Tibial nerve (tissue), 4 donors: Measurements from ENCODE around the gene RPEL1. TPM values are rescaled to one million over a fixed set of nuclear protein-coding genes. Genes with fewer than 3 reads are reported as not detected.

Experiments
- DNase-seq, 2 donors: peaks; one replicate each; pipeline ENCODE4 v3.0.0-alpha.2; 2019; ENCODE audit warnings: low spot score in 2 of 2
- H3K27ac ChIP-seq, 4 donors: fragments of 200-600 bp; sonication (generic) in 3 of 4; one replicate each; pipeline ENCODE4 v1.5.1; 2017 to 2019; ENCODE audit warnings: mild to moderate bottlenecking in 1 of 4
- H3K27me3 ChIP-seq, 2 donors: fragments of 200-600 bp; sonication (generic) in 1 of 2; one replicate each; pipeline versions ENCODE4 v1.5.1 to v1.6.0; 2017 to 2019
- H3K36me3 ChIP-seq, 3 donors: fragments of 200-600 bp; sonication (generic); one replicate each; pipeline ENCODE4 v1.5.1; 2018 to 2019
- H3K4me1 ChIP-seq, 4 donors: fragments of 200-600 bp; sonication (generic) in 3 of 4; one replicate each; pipeline ENCODE4 v1.5.1; 2017 to 2019
- H3K4me3 ChIP-seq, 4 donors: fragments of 200-600 bp; sonication (generic) in 3 of 4; one replicate each; pipeline ENCODE4 v1.5.1; 2017 to 2019; ENCODE audit warnings: mild to moderate bottlenecking in 1 of 4, moderate library complexity in 1 of 4
- H3K9me3 ChIP-seq, 4 donors: fragments of 200-600 bp; sonication (generic) in 3 of 4; one replicate each; pipeline ENCODE4 v1.5.1; 2017 to 2019
- CTCF ChIP-seq, 5 experiments: fragments of 200-600 bp in 3 of 5; fragments of 450-650 bp in 2 of 5; sonication (generic) in 3 of 5; IDR thresholded peaks; one replicate each; pipeline ENCODE4 v1.5.1; 2016 to 2019; ENCODE audit warnings: antibody characterized with exemption in 5 of 5, mild to moderate bottlenecking in 3 of 5, moderate library complexity in 2 of 5
- EP300 ChIP-seq, 2 donors: sonication (generic); formaldehyde crosslinking; IDR thresholded peaks; one replicate each; pipeline ENCODE4 v1.6.1; 2017; ENCODE audit warnings: antibody characterized with exemption in 2 of 2, mild to moderate bottlenecking in 1 of 2
- POLR2A ChIP-seq, 2 donors: fragments of 450-650 bp; IDR thresholded peaks; one replicate each; pipeline ENCODE4 v1.6.1; 2017; ENCODE audit warnings: antibody characterized with exemption in 2 of 2, mild to moderate bottlenecking in 2 of 2, moderate library complexity in 2 of 2
- WGBS, 2 donors: methylation state at CpG; one replicate each; pipeline ENCODE4 v1.1.5; 2018; 5-methylcytosine and 5-hydroxymethylcytosine counted together
- total RNA-seq, 4 donors: library from RNA; depleted of rRNA; stranded (reverse); fragments of >200 nt; gene quantifications; one replicate each; pipeline ENCODE4 v1.1.0, GENCODE V29; 2016

The RPEL1 gene
- total RNA-seq, 4 donors from 2014 or later, result not detected

DNA sequence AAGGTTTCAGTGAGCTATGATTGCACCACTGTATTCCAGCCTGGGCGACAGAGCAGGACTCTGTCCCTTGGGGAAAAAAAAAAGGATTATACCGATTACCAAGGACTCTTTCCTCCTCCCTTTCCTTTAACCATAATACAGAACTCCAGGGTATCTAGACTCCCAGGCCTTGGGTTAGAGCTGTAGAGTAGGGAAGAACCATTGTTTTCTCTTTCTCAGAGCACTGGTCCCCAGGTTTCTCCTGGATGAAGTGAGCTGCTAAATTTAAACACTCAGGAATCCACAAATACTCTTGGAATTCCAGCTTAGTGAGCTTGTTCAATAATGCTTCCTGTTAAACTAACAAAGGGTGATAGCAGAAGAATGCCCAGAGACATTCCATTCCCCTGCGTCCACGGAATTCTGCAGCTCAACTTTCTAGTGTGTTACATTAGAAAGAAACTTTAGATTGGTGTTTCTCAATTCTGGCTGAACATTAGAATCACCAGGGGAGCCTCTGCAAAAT lies 14.6 kb upstream of the RPEL1 start:
- Histone ChIP-seq H3K4me3 (no peak overlapping the region), H3K27me3 (no peaks in the 10 kb centered on the region), H3K4me1 (peaks cover 0 to 6% (median 0%) of the 10 kb centered on the region in 4 donors), H3K27ac (peak overlapping the region in 1 of 4 donors; percentile 57), H3K9me3 (no peaks in the 10 kb centered on the region), H3K36me3 (no peaks in the 10 kb centered on the region)
- TF ChIP-seq POLR2A (IDR thresholded peaks at IDR 0.05) (no peak), EP300 (IDR thresholded peaks at IDR 0.05) (peak in 1 of 2 donors; percentile 14)
- DNase-seq, result no peak
- 23 to 39% methylated on average over 4 of the region's 4 CpGs for WGBS, 2 donors

GRCh38 chr10:103232131-103232673 lies 13.5 kb upstream of the RPEL1 start:
- no peak overlapping the region for H3K4me3 ChIP-seq
- no peaks in the 10 kb centered on the region for H3K9me3 ChIP-seq
- 73 to 77% methylated on average over 3 of the region's 3 CpGs for WGBS, 2 donors
- TF ChIP-seq EP300 (IDR thresholded peaks at IDR 0.05) (no peak), CTCF (IDR thresholded peaks at IDR 0.05) (no peak), POLR2A (IDR thresholded peaks at IDR 0.05) (no peak)
- H3K27ac ChIP-seq, result no peak overlapping the region
- H3K27me3 ChIP-seq, result no peaks in the 10 kb centered on the region
- peaks cover 0 to 6% (median 0%) of the 10 kb centered on the region in 4 donors for H3K4me1 ChIP-seq
- H3K36me3 ChIP-seq, result no peaks in the 10 kb centered on the region
- no peak for DNase-seq

GRCh38 chr10:103232772-103233488 lies 12.8 kb upstream of the RPEL1 start:
- Histone ChIP-seq H3K4me1 (peaks cover 0 to 6% (median 0%) of the 10 kb centered on the region in 4 donors), H3K9me3 (no peaks in the 10 kb centered on the region), H3K27ac (no peak overlapping the region), H3K27me3 (no peaks in the 10 kb centered on the region), H3K36me3 (no peaks in the 10 kb centered on the region), H3K4me3 (no peak overlapping the region)
- 73% methylated on average over 7 of the region's 7 CpGs for WGBS, 2 donors
- DNase-seq, result no peak
- TF ChIP-seq CTCF (IDR thresholded peaks at IDR 0.05), result no peak
- TF ChIP-seq EP300 (IDR thresholded peaks at IDR 0.05), result no peak
- TF ChIP-seq POLR2A (IDR thresholded peaks at IDR 0.05), result no peak

DNA sequence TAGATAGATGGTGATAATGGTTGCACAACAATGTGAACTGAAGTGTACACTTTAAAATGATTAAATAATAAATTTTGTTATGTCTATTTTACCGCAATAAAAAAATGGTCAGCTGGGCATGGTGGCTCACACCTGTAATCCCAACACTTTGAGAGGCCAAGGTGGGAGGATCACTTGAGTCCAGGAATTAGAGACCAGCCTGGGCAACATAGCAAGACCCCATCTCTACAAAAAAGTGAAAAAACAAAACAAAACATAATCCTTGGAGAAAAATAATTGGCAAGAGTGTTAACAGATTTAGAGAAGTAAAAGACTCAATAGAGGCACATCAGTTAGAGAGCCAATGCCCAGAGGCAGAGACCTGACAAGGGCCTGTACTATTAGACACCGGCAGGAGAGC lies 9.9 kb upstream of the RPEL1 start:
- no peak overlapping the region for H3K27ac ChIP-seq
- no peak for DNase-seq
- no peak for TF ChIP-seq EP300 (IDR thresholded peaks at IDR 0.05)
- no peak for TF ChIP-seq POLR2A (IDR thresholded peaks at IDR 0.05)
- no peak for TF ChIP-seq CTCF (IDR thresholded peaks at IDR 0.05)
- no peaks in the 10 kb centered on the region for H3K9me3 ChIP-seq
- no peaks in the 10 kb centered on the region for H3K27me3 ChIP-seq
- 85 to 86% methylated on average over 2 of the region's 2 CpGs for WGBS, 2 donors
- H3K4me3 ChIP-seq, result no peak overlapping the region
- peaks cover 0 to 11% (median 0%) of the 10 kb centered on the region in 4 donors for H3K4me1 ChIP-seq
- H3K36me3 ChIP-seq, result no peaks in the 10 kb centered on the region

- no peak overlapping the region for H3K4me3 ChIP-seq
- H3K36me3 ChIP-seq, result no peaks in the 10 kb centered on the region
- H3K9me3 ChIP-seq, result no peaks in the 10 kb centered on the region
- H3K27ac ChIP-seq, result peak overlapping the region in 2 of 4 donors; percentile 37 to 51
- H3K27me3 ChIP-seq, result no peaks in the 10 kb centered on the region
- peak in 1 of 2 donors; percentile 29 for DNase-seq
- peaks cover 0 to 19% (median 0%) of the 10 kb centered on the region in 4 donors for H3K4me1 ChIP-seq
- 59 to 63% methylated on average over 11 of the region's 11 CpGs for WGBS, 2 donors
- TF ChIP-seq CTCF (IDR thresholded peaks at IDR 0.05) (peak in 2 of 5 experiments; percentile 10 to 26), POLR2A (IDR thresholded peaks at IDR 0.05) (no peak)
These were observed 7.0 kb upstream of the RPEL1 start for GRCh38 chr10:103238506-103239252.
